Mammary epithelial cell (primary cell): Measurements from ENCODE around the gene LMBR1.

ENCODE experiments used
- EZH2 ChIP-seq: IDR thresholded peaks from 2 replicates; pipeline ENCODE4 v1.6.1; 2012; ENCODE audit warnings: low read length, inconsistent platforms, borderline replicate concordance
- TF ChIP-seq, protein P1 (sequence below), 2 donors: IDR thresholded peaks in 1 of 2; conservative IDR thresholded peaks in 1 of 2; 2 replicates each; pipeline ENCODE4 v1.5.1; 2011 to 2012; ENCODE audit warnings: inconsistent platforms in 2 of 2, low read length in 2 of 2, mild to moderate bottlenecking in 2 of 2, control low read depth in 1 of 2, low read depth in 1 of 2; ENCODE audit not compliant: insufficient read depth in 1 of 2; ENCODE audit errors: extremely low read depth in 1 of 2

DNA sequence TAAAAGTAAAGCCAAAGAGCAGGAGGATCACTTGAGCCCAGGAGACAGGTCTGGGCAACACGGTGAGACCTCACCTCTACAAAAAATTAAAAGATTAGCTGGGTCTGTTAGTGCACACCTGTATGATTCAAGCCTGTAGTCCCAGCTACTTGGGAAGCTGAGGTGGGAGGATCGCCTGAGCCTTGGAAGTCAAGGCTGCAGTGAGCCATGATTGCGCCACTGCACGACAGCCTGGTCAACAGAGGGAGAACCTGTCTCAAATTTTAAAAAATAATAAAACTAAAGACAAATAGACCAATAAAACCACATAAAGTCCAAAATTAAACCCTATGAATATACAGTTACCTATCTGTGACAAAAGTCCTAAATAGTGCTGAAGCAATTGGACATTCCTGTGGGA is 3.2 kb downstream of the LMBR1 start:
- TF ChIP-seq, protein P1, sequence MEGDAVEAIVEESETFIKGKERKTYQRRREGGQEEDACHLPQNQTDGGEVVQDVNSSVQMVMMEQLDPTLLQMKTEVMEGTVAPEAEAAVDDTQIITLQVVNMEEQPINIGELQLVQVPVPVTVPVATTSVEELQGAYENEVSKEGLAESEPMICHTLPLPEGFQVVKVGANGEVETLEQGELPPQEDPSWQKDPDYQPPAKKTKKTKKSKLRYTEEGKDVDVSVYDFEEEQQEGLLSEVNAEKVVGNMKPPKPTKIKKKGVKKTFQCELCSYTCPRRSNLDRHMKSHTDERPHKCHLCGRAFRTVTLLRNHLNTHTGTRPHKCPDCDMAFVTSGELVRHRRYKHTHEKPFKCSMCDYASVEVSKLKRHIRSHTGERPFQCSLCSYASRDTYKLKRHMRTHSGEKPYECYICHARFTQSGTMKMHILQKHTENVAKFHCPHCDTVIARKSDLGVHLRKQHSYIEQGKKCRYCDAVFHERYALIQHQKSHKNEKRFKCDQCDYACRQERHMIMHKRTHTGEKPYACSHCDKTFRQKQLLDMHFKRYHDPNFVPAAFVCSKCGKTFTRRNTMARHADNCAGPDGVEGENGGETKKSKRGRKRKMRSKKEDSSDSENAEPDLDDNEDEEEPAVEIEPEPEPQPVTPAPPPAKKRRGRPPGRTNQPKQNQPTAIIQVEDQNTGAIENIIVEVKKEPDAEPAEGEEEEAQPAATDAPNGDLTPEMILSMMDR (conservative IDR thresholded peaks at IDR 0.05 in 1 of 2, IDR thresholded peaks at IDR 0.05 in 1 of 2; ENCODE audit: extremely low read depth in 1 of 2, insufficient read depth in 1 of 2, low read depth in 1 of 2, low read length in 2 of 2): no peak
- TF ChIP-seq EZH2: no peak
